Upper lobe of left lung (tissue), 6 donors: Measurements from ENCODE around the gene SPDYA. TPM values are rescaled to one million over a fixed set of nuclear protein-coding genes. Genes with fewer than 3 reads are reported as not detected.

Experiments used
- ATAC-seq, 2 donors: fragments of 200-7000 bp; cut with Tn5 transposase; one replicate each; pipeline ENCODE4 v1.9.1; 2022; ENCODE audit warnings: mild to moderate bottlenecking in 2 of 2, moderate library complexity in 2 of 2; ENCODE audit not compliant: low FRiP score in 2 of 2
- DNase-seq, 2 donors: peaks; one replicate each; pipeline ENCODE4 v3.0.0-alpha.2; 2019 to 2020
- H3K27ac ChIP-seq, 4 donors: fragments of 200-600 bp; sonication (generic); one replicate each; pipeline ENCODE4 v1.5.1; 2016 to 2019
- H3K27me3 ChIP-seq, 4 donors: fragments of 200-600 bp; sonication (generic); one replicate each; pipeline ENCODE4 v1.5.1; 2017 to 2019
- H3K36me3 ChIP-seq, 4 donors: fragments of 200-600 bp; sonication (generic); one replicate each; pipeline ENCODE4 v1.5.1; 2016 to 2019
- H3K4me1 ChIP-seq, 4 donors: fragments of 200-600 bp; sonication (generic); one replicate each; pipeline ENCODE4 v1.5.1; 2018 to 2019
- H3K4me3 ChIP-seq, 4 donors: fragments of 200-600 bp; sonication (generic); one replicate each; pipeline ENCODE4 v1.5.1; 2017 to 2019; ENCODE audit warnings: mild to moderate bottlenecking in 2 of 4, moderate library complexity in 1 of 4
- H3K9me3 ChIP-seq, 4 donors: fragments of 200-600 bp; sonication (generic); one replicate each; pipeline ENCODE4 v1.5.1; 2018 to 2019
- CTCF ChIP-seq, 6 experiments: fragments of 450-650 bp in 4 of 6; fragments of 200-600 bp in 2 of 6; sonication (generic) in 2 of 6; IDR thresholded peaks; one replicate each; pipeline ENCODE4 v1.5.1; 2016 to 2019; ENCODE audit warnings: antibody characterized with exemption in 6 of 6
- EP300 ChIP-seq, 4 donors: sonication (generic); formaldehyde crosslinking; IDR thresholded peaks; one replicate each; pipeline ENCODE4 v1.5.1; 2017; ENCODE audit warnings: antibody characterized with exemption in 4 of 4, control low read depth in 2 of 4
- POLR2A ChIP-seq, 4 donors: fragments of 450-650 bp; IDR thresholded peaks; one replicate each; pipeline ENCODE4 v1.5.1; 2016 to 2017; ENCODE audit warnings: antibody characterized with exemption in 4 of 4, mild to moderate bottlenecking in 2 of 4
- POLR2AphosphoS5 ChIP-seq, 2 donors: sonication (generic); formaldehyde crosslinking; IDR thresholded peaks; one replicate each; pipeline ENCODE4 v1.5.1; 2017; ENCODE audit warnings: antibody characterized with exemption in 2 of 2
- WGBS, 2 donors: methylation state at CpG; one replicate each; pipeline ENCODE4 v1.1.5; 2017 to 2018; 5-methylcytosine and 5-hydroxymethylcytosine counted together
- total RNA-seq, 6 donors: library from RNA; depleted of rRNA in 4 of 6; stranded (reverse); fragments of >200 nt in 4 of 6; gene quantifications; one replicate each; pipeline versions ENCODE4 v1.1.0 to v1.2.1, GENCODE V29; 2016 to 2021
- donor health status: DM: no; HTN: no; CAD: no; lungs with moderate emphysema.
- donor health status: DM: no; HTN: yes; CAD: no; lungs with severe emphysema.

The SPDYA gene
- total RNA-seq, 6 donors from 2014 or later, result 1.0 to 2.3 (median 1.6) TPM

DNA sequence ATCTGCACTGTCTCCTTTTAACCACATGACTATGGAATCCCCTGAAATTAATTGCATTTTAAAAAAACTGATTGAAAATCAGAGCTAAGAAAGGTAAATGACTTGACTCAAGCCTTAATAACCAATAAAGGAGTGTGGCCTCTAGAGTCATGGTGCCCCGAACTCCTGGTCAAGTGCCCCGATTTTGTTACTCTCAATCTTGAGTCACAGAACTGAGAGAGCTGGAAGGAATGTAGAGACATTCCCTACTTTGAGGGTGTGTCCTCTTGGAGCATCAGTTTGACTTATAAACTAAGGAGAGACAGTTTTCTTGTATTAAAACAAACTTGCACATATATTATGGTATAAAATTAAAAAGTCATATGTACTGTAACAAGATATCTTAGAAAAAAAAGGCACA lies 86.3 kb downstream of the SPDYA start:
- no peak overlapping the region for H3K4me3 ChIP-seq
- no peak for TF ChIP-seq POLR2AphosphoS5 (IDR thresholded peaks at IDR 0.05)
- no peak for TF ChIP-seq EP300 (IDR thresholded peaks at IDR 0.05)
- TF ChIP-seq POLR2A (IDR thresholded peaks at IDR 0.05), result no peak
- TF ChIP-seq CTCF (IDR thresholded peaks at IDR 0.05), result no peak
- H3K4me1 ChIP-seq, result peaks cover 19 to 37% (median 26%) of the 10 kb centered on the region in 4 donors
- no peak for ATAC-seq
- no peaks in the 10 kb centered on the region for H3K9me3 ChIP-seq
- WGBS, 2 donors, result 31% methylated on average over 2 of the region's 2 CpGs
- no peaks in the 10 kb centered on the region for H3K27me3 ChIP-seq
- H3K36me3 ChIP-seq, result peaks cover 0 to under 1% (median 0%) of the 10 kb centered on the region in 4 donors
- no peak for DNase-seq
- H3K27ac ChIP-seq, result no peak overlapping the region

- no peak for DNase-seq
- no peak for ATAC-seq
- no peaks in the 10 kb centered on the region for H3K27me3 ChIP-seq
Observed at GRCh38 chr2:28898048-28898447, 87.4 kb downstream of the SPDYA start.

More at GRCh38 chr2:28898048-28898447, 87.4 kb downstream of the SPDYA start:
- Histone ChIP-seq H3K36me3 (peaks cover 0 to 10% (median 6%) of the 10 kb centered on the region in 4 donors), H3K4me1 (peaks cover 19 to 37% (median 26%) of the 10 kb centered on the region in 4 donors), H3K27ac (no peak overlapping the region), H3K9me3 (no peaks in the 10 kb centered on the region), H3K4me3 (no peak overlapping the region)
- no peak for TF ChIP-seq EP300 (IDR thresholded peaks at IDR 0.05)
- no peak for TF ChIP-seq CTCF (IDR thresholded peaks at IDR 0.05)
- TF ChIP-seq POLR2AphosphoS5 (IDR thresholded peaks at IDR 0.05), result no peak
- no peak for TF ChIP-seq POLR2A (IDR thresholded peaks at IDR 0.05)
- 52 to 67% methylated on average over 1 of the region's 1 CpG for WGBS, 2 donors

Other genes with a start within 250 kb of the SPDYA start
- gene PPP1CB, start 59.0 kb upstream of the SPDYA start, total RNA-seq, result 100 to 1,000 TPM in 5 of 6 donors, 10 to 100 TPM in 1; 83.0 to 255 (median 222) TPM
- gene TRMT61B, start 59.5 kb downstream of the SPDYA start, total RNA-seq, result 10 to 100 TPM in 2 of 6 donors, 1 to 10 TPM in 4; 7.9 to 12.5 (median 9.7) TPM
- gene WDR43, start 83.8 kb downstream of the SPDYA start, total RNA-seq, result 10 to 100 TPM; 20.4 to 54.7 (median 33.7) TPM
- 10 to 100 TPM in 4 of 6 donors, 1 to 10 TPM in 1, under 1 TPM in 1; 0.37 to 24.5 (median 10.9) TPM for gene TOGARAM2, start 170.5 kb downstream of the SPDYA start, total RNA-seq